ENCODE results near the gene BSDC1. TPM values are rescaled to one million over a fixed set of nuclear protein-coding genes. Genes with fewer than 3 reads are reported as not detected.

Gene BSDC1
- total RNA-seq, 1 donor from 2014 or later, result 38.6 TPM

GRCh38 chr1:32353431-32353830 lies 40.8 kb downstream of the BSDC1 start:
- H3K4me3 Mint-ChIP-seq, result peak overlapping the region; percentile 83
- peak overlapping the region; percentile 40 for H3K27ac Mint-ChIP-seq (ENCODE audit: unreplicated experiment)
- peaks cover 4% of the 10 kb centered on the region for H3K27me3 Mint-ChIP-seq (ENCODE audit: low read depth)
- DNase-seq (ENCODE audit: low read depth, low spot score), result no peak
- H3K9me3 Mint-ChIP-seq, result peaks cover 4% of the 10 kb centered on the region
- peaks cover 59% of the 10 kb centered on the region for H3K4me1 Mint-ChIP-seq
- peaks cover 5% of the 10 kb centered on the region for H3K36me3 Mint-ChIP-seq (ENCODE audit: low read depth)
- TF ChIP-seq, protein P1, sequence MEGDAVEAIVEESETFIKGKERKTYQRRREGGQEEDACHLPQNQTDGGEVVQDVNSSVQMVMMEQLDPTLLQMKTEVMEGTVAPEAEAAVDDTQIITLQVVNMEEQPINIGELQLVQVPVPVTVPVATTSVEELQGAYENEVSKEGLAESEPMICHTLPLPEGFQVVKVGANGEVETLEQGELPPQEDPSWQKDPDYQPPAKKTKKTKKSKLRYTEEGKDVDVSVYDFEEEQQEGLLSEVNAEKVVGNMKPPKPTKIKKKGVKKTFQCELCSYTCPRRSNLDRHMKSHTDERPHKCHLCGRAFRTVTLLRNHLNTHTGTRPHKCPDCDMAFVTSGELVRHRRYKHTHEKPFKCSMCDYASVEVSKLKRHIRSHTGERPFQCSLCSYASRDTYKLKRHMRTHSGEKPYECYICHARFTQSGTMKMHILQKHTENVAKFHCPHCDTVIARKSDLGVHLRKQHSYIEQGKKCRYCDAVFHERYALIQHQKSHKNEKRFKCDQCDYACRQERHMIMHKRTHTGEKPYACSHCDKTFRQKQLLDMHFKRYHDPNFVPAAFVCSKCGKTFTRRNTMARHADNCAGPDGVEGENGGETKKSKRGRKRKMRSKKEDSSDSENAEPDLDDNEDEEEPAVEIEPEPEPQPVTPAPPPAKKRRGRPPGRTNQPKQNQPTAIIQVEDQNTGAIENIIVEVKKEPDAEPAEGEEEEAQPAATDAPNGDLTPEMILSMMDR (conservative IDR thresholded peaks at IDR 0.05), result no peak

- peaks cover 65% of the 10 kb centered on the region for H3K4me1 Mint-ChIP-seq
- H3K9me3 Mint-ChIP-seq, result peaks cover 4% of the 10 kb centered on the region
- no peak overlapping the region for H3K27ac Mint-ChIP-seq (ENCODE audit: unreplicated experiment)
- H3K36me3 Mint-ChIP-seq (ENCODE audit: low read depth), result peaks cover 5% of the 10 kb centered on the region
- no peak for DNase-seq (ENCODE audit: low read depth, low spot score)
- TF ChIP-seq, protein P1 (conservative IDR thresholded peaks at IDR 0.05), result no peak
- H3K27me3 Mint-ChIP-seq (ENCODE audit: low read depth), result peaks cover 4% of the 10 kb centered on the region
- peak overlapping the region; percentile 83 for H3K4me3 Mint-ChIP-seq
These were observed 41.3 kb downstream of the BSDC1 start for GRCh38 chr1:32352831-32353383.

DNA sequence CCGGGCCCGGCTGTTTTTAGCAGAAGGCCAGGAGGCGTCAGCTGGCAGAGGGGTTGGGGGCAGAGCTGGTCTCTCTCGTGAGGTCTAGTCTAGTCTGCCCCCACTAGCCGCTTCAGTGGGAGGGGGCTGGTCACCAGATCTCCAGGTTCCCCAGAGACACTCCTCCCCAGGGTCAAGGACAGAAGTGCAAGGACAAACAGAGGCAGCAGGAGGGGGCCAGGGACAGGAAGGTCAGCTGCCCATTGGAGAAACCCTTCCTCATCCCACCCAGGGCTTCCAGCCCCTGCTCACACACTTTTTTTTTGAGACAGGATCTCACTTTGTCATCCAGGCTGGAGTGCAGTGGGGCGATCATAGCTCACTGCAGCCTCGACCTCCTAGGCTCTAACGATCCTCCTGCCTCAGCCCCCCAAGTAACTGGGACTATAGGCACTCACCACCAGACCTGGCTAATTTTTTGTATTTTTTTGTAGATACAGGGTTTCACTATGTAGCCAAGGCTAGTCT lies 41.9 kb downstream of the BSDC1 start:
- Mint-ChIP-seq H3K4me3 (peak overlapping the region; percentile 83), H3K27ac (ENCODE audit: unreplicated experiment) (peak overlapping the region; percentile 43), H3K9me3 (peaks cover 4% of the 10 kb centered on the region), H3K36me3 (ENCODE audit: low read depth) (peaks cover 5% of the 10 kb centered on the region), H3K4me1 (peaks cover 61% of the 10 kb centered on the region), H3K27me3 (ENCODE audit: low read depth) (peaks cover 4% of the 10 kb centered on the region)
- TF ChIP-seq, protein P1 (conservative IDR thresholded peaks at IDR 0.05), result no peak
- no peak for DNase-seq (ENCODE audit: low read depth, low spot score)

GRCh38 chr1:32351399-32352238 lies 42.6 kb downstream of the BSDC1 start:
- peaks cover 63% of the 10 kb centered on the region for H3K4me1 Mint-ChIP-seq
- H3K36me3 Mint-ChIP-seq (ENCODE audit: low read depth), result peaks cover 5% of the 10 kb centered on the region
- H3K9me3 Mint-ChIP-seq, result peaks cover 4% of the 10 kb centered on the region
- H3K27ac Mint-ChIP-seq (ENCODE audit: unreplicated experiment), result peak overlapping the region; percentile 99
- TF ChIP-seq, protein P1 (conservative IDR thresholded peaks at IDR 0.05), result no peak
- peaks cover 4% of the 10 kb centered on the region for H3K27me3 Mint-ChIP-seq (ENCODE audit: low read depth)
- peak overlapping the region; percentile 92 for H3K4me3 Mint-ChIP-seq
- DNase-seq (ENCODE audit: low read depth, low spot score), result peak; percentile 92

DNA sequence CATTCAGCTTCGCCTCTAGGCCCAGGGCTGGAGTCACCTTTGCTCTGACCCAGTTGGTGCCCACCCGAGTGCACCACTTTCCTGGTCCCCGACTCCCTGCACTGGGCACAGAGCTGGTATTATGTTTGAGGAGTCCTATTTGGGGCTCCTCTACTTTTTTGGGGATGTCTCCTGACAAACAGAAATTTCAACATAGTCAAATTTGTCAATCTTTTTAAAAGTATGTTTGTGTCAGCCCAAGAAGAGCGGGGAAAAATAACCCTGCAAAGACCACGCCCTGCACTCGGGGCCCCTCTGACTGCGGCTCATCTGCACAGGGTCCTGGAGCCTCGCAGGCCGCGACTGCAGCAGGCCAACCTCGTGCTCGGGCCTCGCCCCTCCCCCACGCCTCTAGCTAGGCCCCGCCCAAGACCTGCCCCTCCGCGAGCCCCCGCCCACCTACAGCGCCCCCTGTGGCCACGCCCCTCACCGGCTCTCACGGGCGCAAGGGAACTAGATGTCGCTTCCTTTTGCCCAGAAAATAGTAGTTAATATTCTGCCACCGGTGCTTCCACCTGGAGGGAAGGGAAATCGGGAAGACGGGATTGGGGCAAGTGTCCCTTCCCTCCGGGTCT lies 43.3 kb downstream of the BSDC1 start:
- peaks cover 4% of the 10 kb centered on the region for H3K27me3 Mint-ChIP-seq (ENCODE audit: low read depth)
- H3K36me3 Mint-ChIP-seq (ENCODE audit: low read depth), result peaks cover 5% of the 10 kb centered on the region
- peak overlapping the region; percentile 92 for H3K4me3 Mint-ChIP-seq
- peak overlapping the region; percentile 99 for H3K27ac Mint-ChIP-seq (ENCODE audit: unreplicated experiment)
- DNase-seq (ENCODE audit: low read depth, low spot score), result peak; percentile 80
- TF ChIP-seq, protein P1 (conservative IDR thresholded peaks at IDR 0.05), result peak; percentile 72
- H3K4me1 Mint-ChIP-seq, result peaks cover 66% of the 10 kb centered on the region
- H3K9me3 Mint-ChIP-seq, result peaks cover 4% of the 10 kb centered on the region

Data from neural crest cell (in vitro differentiated cells).